Esophagus muscularis mucosa (tissue), 2 donors: ENCODE data around the gene PROKR1.

Source experiments
- EP300 ChIP-seq: sonication (generic); formaldehyde crosslinking; IDR thresholded peaks from one replicate; pipeline ENCODE4 v1.6.1; 2017; ENCODE audit warnings: antibody characterized with exemption
- POLR2A ChIP-seq: fragments of 450-650 bp; IDR thresholded peaks from one replicate; pipeline ENCODE4 v1.6.1; 2017; ENCODE audit warnings: antibody characterized with exemption, moderate library complexity, mild to moderate bottlenecking, low read depth

GRCh38 chr2:68693951-68694350 is 50.6 kb downstream of the PROKR1 start:
- TF ChIP-seq EP300: no peak
- TF ChIP-seq POLR2A: no peak
